HG03460 (cell line): ENCODE data around the gene CFAP46.
"Not testable (repeated sequence)": the region's sequence is repeated elsewhere in the genome, so short reads cannot be mapped to it uniquely, and the experiment has no call there.

Experiments used
- ATAC-seq: cut with Tn5 transposase; IDR thresholded peaks from one replicate; pipeline ENCODE4 v1.9.1; 2021; ENCODE audit not compliant: unreplicated experiment

CFAP46 gene

GRCh38 chr10:132931258-132932250 lies 10.8 kb downstream of the CFAP46 start:
- ATAC-seq, result not testable (repeated sequence)

- ATAC-seq, result not testable (repeated sequence)
These were observed 11.7 kb downstream of the CFAP46 start for GRCh38 chr10:132930701-132931100.

GRCh38 chr10:132929953-132930548 lies 12.3 kb downstream of the CFAP46 start:
- no peak for ATAC-seq

- ATAC-seq, result no peak
These were observed 12.9 kb downstream of the CFAP46 start for GRCh38 chr10:132929480-132929879.

GRCh38 chr10:132928261-132928660 lies 14.1 kb downstream of the CFAP46 start:
- no peak for ATAC-seq

- ATAC-seq, result no peak
These were observed 14.5 kb downstream of the CFAP46 start for GRCh38 chr10:132927824-132928223.

GRCh38 chr10:132926777-132927650 lies 15.4 kb downstream of the CFAP46 start:
- no peak for ATAC-seq

GRCh38 chr10:132926070-132926469 lies 16.3 kb downstream of the CFAP46 start:
- ATAC-seq, result no peak

GRCh38 chr10:132925614-132926013 lies 16.8 kb downstream of the CFAP46 start:
- ATAC-seq, result no peak

- ATAC-seq, result no peak
These were observed 17.3 kb downstream of the CFAP46 start for GRCh38 chr10:132925071-132925561.

GRCh38 chr10:132924046-132924952 lies 18.1 kb downstream of the CFAP46 start:
- no peak for ATAC-seq

- not testable (repeated sequence) for ATAC-seq
These were observed 19.0 kb downstream of the CFAP46 start for GRCh38 chr10:132923384-132923783.

- no peak for ATAC-seq
These were observed 19.5 kb downstream of the CFAP46 start for GRCh38 chr10:132922872-132923271.

GRCh38 chr10:132921818-132922807 lies 20.3 kb downstream of the CFAP46 start:
- ATAC-seq, result no peak

GRCh38 chr10:132921086-132921485 lies 21.3 kb downstream of the CFAP46 start:
- no peak for ATAC-seq

GRCh38 chr10:132920101-132920925 lies 22.1 kb downstream of the CFAP46 start:
- no peak for ATAC-seq

GRCh38 chr10:132919374-132920100 lies 22.8 kb downstream of the CFAP46 start:
- ATAC-seq, result no peak
